Endothelial cell (in vitro differentiated cells): ENCODE results near the gene TYW5. TPM values are rescaled to one million over a fixed set of nuclear protein-coding genes. Genes with fewer than 3 reads are reported as not detected.

Experiments used
- DNase-seq: peaks from one replicate; pipeline ENCODE4 v3.0.0; 2021; ENCODE audit warnings: low spot score
- H3K27ac Mint-ChIP-seq: one replicate; pipeline ENCODE4 v1.8.0; 2021; ENCODE audit warnings: mixed read lengths, inconsistent platforms; ENCODE audit not compliant: unreplicated experiment
- H3K27me3 Mint-ChIP-seq: one replicate; pipeline ENCODE4 v1.8.0; 2021; ENCODE audit warnings: mild to moderate bottlenecking, moderate library complexity, mixed read lengths, inconsistent platforms; ENCODE audit not compliant: unreplicated experiment
- H3K36me3 Mint-ChIP-seq: one replicate; pipeline ENCODE4 v1.8.0; 2021; ENCODE audit warnings: mild to moderate bottlenecking, low read depth, mixed read lengths, inconsistent platforms; ENCODE audit not compliant: unreplicated experiment
- H3K4me1 Mint-ChIP-seq: one replicate; pipeline ENCODE4 v1.8.0; 2021; ENCODE audit warnings: mild to moderate bottlenecking, mixed read lengths, inconsistent platforms; ENCODE audit not compliant: unreplicated experiment
- H3K4me3 Mint-ChIP-seq: one replicate; pipeline ENCODE4 v1.8.0; 2021; ENCODE audit warnings: mild to moderate bottlenecking, mixed read lengths, inconsistent platforms; ENCODE audit not compliant: unreplicated experiment
- H3K9me3 Mint-ChIP-seq: one replicate; pipeline ENCODE4 v1.8.0; 2021; ENCODE audit warnings: mixed read lengths, inconsistent platforms; ENCODE audit not compliant: unreplicated experiment
- total RNA-seq: library from RNA; stranded (reverse); fragmentation: NEBNext Ultra II Directional; extraction: Animal tissue kit (Norgen Biotek cat#: 25700); gene quantifications from one replicate; pipeline ENCODE4 v1.2.1, GENCODE V29; 2021; ENCODE audit not compliant: unreplicated experiment
- TF ChIP-seq, protein P1 (sequence below): fragments of 200-600 bp; sonication (generic); IDR thresholded peaks from one replicate; pipeline ENCODE4 v1.5.0; 2021; ENCODE audit warnings: antibody characterized with exemption; ENCODE audit not compliant: unreplicated experiment

The TYW5 gene
- total RNA-seq, 1 donor from 2014 or later: 8.3 TPM

DNA sequence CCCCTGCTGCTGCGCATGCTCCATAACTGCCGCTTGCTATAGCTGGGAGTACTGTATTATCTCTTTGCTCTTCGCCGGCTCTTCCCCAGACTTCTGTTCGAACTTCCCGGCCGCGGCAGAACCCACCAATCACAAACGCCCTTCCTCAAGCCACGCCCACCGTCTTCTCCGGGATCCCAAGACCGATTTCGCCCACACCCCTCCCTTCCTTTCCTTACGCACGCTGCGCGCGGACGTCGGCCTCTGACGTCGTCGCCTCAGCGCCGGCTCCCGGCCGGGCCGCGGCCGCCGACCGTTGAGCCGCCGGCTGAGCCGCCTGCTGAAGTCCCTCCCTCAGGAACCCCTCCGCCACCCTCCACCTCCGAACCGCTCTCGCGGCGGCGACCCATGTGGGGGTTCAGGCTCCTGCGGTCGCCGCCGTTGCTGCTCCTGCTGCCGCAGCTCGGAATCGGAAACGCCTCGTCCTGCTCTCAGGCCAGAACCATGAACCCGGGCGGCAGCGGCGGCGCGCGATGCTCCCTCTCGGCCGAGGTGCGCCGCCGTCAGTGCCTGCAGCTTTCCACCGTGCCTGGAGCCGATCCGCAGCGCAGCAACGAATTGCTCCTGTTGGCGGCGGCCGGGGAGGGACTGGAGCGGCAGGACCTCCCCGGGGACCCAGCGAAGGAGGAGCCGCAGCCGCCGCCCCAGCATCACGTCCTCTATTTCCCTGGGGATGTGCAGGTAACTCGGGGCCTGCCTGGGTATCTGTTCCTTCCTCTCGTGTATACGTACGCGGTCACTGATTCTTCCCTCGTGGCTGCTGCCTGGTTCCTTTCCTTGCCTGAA lies 44.0 kb downstream of the TYW5 start, which contains the start of gene C2orf69:
Gene C2orf69, plus strand, starts transcription at position 242 of the 825 bp plus-strand sequence. Its CDS starts 146 bp downstream, at position 388.
- H3K9me3 Mint-ChIP-seq: no peaks in the 10 kb centered on the region
- H3K27ac Mint-ChIP-seq: peak within 1 kb of the TSS; percentile 97
- H3K36me3 Mint-ChIP-seq: peaks cover 10% of the 10 kb centered on the region
- peaks cover 22% of the 10 kb centered on the region for H3K4me1 Mint-ChIP-seq
- peak within 1 kb of the TSS; percentile 99 for H3K4me3 Mint-ChIP-seq
- TF ChIP-seq, protein P1, sequence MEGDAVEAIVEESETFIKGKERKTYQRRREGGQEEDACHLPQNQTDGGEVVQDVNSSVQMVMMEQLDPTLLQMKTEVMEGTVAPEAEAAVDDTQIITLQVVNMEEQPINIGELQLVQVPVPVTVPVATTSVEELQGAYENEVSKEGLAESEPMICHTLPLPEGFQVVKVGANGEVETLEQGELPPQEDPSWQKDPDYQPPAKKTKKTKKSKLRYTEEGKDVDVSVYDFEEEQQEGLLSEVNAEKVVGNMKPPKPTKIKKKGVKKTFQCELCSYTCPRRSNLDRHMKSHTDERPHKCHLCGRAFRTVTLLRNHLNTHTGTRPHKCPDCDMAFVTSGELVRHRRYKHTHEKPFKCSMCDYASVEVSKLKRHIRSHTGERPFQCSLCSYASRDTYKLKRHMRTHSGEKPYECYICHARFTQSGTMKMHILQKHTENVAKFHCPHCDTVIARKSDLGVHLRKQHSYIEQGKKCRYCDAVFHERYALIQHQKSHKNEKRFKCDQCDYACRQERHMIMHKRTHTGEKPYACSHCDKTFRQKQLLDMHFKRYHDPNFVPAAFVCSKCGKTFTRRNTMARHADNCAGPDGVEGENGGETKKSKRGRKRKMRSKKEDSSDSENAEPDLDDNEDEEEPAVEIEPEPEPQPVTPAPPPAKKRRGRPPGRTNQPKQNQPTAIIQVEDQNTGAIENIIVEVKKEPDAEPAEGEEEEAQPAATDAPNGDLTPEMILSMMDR: no peak
- DNase-seq: peak; percentile 94
- peaks cover 5% of the 10 kb centered on the region for H3K27me3 Mint-ChIP-seq

DNA sequence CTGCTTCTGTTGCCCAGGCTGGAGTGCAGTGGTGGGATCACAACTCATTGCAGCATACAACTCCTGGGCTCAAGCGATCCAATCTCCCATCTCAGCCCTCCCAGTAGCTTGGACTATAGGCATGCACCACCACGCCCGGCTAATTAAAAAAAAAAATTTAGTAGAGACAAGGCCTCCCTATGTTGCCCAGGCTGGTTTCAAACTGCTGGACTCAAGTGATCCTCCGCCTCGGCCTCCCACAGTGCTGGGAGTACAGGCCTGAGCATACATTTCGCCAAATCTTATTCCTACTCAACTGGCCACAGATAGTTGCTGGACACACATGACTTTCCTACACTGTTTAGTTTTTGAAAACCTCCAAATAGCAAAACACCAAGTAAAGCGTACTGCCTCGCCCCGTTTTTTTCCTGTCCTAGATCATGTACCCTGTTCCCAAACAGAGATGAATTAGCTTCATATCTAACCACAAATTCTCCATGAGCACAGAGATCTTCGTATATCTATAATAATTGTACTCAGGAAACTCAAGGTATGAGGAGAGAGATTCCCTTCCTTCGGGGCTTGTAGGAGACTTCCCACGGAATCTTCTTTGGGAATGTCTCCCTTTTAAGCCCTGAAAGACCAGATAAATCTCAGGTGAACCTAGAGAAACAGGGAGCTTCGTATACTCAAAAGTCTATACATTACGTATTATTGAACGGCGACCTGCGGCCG lies 44.8 kb downstream of the TYW5 start:
- peak overlapping the region; percentile 90 for H3K27ac Mint-ChIP-seq
- H3K9me3 Mint-ChIP-seq: no peaks in the 10 kb centered on the region
- TF ChIP-seq, protein P1: no peak
- H3K27me3 Mint-ChIP-seq: peaks cover 5% of the 10 kb centered on the region
- no peak for DNase-seq
- H3K4me3 Mint-ChIP-seq: peak overlapping the region; percentile 99
- peaks cover 22% of the 10 kb centered on the region for H3K4me1 Mint-ChIP-seq
- peaks cover 4% of the 10 kb centered on the region for H3K36me3 Mint-ChIP-seq

DNA sequence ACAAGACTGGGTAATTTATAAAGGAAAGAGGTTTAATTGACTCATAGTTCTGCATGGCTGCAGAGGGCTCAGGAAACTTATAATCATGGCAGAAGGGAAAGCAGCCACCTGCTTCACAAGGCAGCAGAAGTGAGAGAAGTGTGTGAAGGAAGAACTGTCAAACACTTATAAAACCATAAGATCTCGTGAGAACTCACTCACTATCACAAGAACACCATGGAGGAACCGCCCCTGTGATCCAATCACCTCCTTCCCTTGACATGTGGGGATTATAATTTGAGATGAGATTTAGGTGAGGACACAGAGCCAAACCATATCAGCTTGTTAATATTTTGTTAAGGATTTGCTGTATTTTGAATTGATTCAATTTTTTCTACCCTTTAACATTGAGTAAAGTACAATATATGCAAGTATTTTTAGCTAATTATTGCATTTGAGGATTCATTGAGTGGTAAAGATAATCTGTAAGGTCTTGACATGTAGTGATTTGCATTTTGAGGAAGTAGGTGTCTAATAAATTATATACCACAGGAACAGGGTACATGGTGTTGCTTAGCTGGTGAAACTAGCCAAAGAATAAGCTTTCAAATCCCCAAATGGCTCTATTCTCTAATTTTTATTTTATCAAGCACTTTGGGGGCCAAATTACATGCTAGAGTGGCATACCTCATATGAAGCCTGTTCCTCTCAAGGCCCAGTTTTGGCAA lies 48.1 kb downstream of the TYW5 start:
- Mint-ChIP-seq H3K9me3 (no peaks in the 10 kb centered on the region), H3K27me3 (peaks cover 6% of the 10 kb centered on the region), H3K4me3 (no peak overlapping the region), H3K27ac (no peak overlapping the region), H3K36me3 (peaks cover 4% of the 10 kb centered on the region), H3K4me1 (peaks cover 16% of the 10 kb centered on the region)
- TF ChIP-seq, protein P1: no peak
- DNase-seq: no peak

DNA sequence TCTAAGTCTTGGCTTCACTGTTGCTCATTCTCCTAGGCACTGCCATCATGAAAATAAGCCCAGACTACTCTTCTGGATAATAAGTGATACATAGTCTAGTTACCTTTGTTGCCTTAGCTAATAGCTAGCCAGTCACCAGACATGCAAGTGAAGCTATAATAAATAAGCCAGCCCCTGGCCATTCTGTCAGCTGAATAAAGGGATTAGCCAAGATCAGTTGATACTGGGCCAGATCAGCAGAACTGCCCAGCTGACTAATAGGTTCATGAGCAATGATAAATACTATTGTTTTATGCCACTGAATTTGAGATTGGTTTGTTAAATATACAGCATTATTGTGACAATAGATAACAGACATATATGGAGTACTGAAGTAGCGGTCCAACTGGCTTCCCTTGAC lies 52.2 kb downstream of the TYW5 start:
- H3K9me3 Mint-ChIP-seq: no peaks in the 10 kb centered on the region

More for the DNA sequence above, 52.2 kb downstream of the TYW5 start:
- peaks cover 13% of the 10 kb centered on the region for H3K4me1 Mint-ChIP-seq
- TF ChIP-seq, protein P1: no peak
- no peak for DNase-seq
- H3K4me3 Mint-ChIP-seq: no peak overlapping the region
- H3K27ac Mint-ChIP-seq: peak overlapping the region; percentile 72
- H3K36me3 Mint-ChIP-seq: no peaks in the 10 kb centered on the region
- H3K27me3 Mint-ChIP-seq: peaks cover 1% of the 10 kb centered on the region
